Mesenchymal stem cell (in vitro differentiated cells and primary cell): Measurements from ENCODE around the gene INPP5A.

Source experiments
- DNase-seq: peaks from one replicate; pipeline ENCODE4 v3.0.0-alpha.2; 2013
- H2AFZ ChIP-seq: one replicate; pipeline ENCODE4 v1.6.1; 2013; ENCODE audit warnings: low read depth, mild to moderate bottlenecking, control low read depth, inconsistent platforms, low read length, moderate library complexity
- H2AK5ac ChIP-seq: 2 replicates; pipeline ENCODE4 v1.6.1; 2013; ENCODE audit warnings: low read length, moderate library complexity, mild to moderate bottlenecking, inconsistent platforms; ENCODE audit not compliant: severe bottlenecking
- H2BK120ac ChIP-seq: one replicate; pipeline ENCODE4 v1.6.1; 2013; ENCODE audit warnings: low read depth, mild to moderate bottlenecking, inconsistent platforms, low read length, moderate library complexity
- H2BK12ac ChIP-seq, 2 experiments: one replicate each; pipeline ENCODE4 v1.6.1; 2013; ENCODE audit warnings: inconsistent platforms in 2 of 2, low read length in 2 of 2, mild to moderate bottlenecking in 2 of 2, moderate library complexity in 2 of 2, control low read depth in 1 of 2
- H2BK15ac ChIP-seq: one replicate; pipeline ENCODE4 v1.6.1; 2013; ENCODE audit warnings: mild to moderate bottlenecking, low read depth, inconsistent platforms; ENCODE audit not compliant: poor library complexity, severe bottlenecking
- H2BK5ac ChIP-seq: 2 replicates; pipeline ENCODE4 v1.6.1; 2013; ENCODE audit warnings: low read depth, mild to moderate bottlenecking, low read length, control low read depth, inconsistent platforms; ENCODE audit not compliant: poor library complexity, severe bottlenecking
- H3K14ac ChIP-seq, 2 experiments: one replicate each; pipeline ENCODE4 v1.6.1; 2013; ENCODE audit warnings: inconsistent platforms in 2 of 2, low read length in 2 of 2, control low read depth in 1 of 2, mild to moderate bottlenecking in 1 of 2, moderate library complexity in 1 of 2
- H3K18ac ChIP-seq, 2 experiments: one replicate each; pipeline ENCODE4 v1.6.1; 2013; ENCODE audit warnings: inconsistent platforms in 2 of 2, low read length in 2 of 2, control low read depth in 1 of 2, low read depth in 1 of 2, mild to moderate bottlenecking in 1 of 2
- H3K23ac ChIP-seq, 2 experiments: one replicate each; pipeline ENCODE4 v1.6.1; 2013; ENCODE audit warnings: inconsistent platforms in 2 of 2, low read length in 2 of 2, mild to moderate bottlenecking in 2 of 2, moderate library complexity in 2 of 2, control low read depth in 1 of 2
- H3K27ac ChIP-seq: 2 replicates; pipeline ENCODE4 v1.5.1; 2013; ENCODE audit warnings: mild to moderate bottlenecking, moderate library complexity, low read length, control low read depth, inconsistent platforms; ENCODE audit not compliant: poor library complexity, severe bottlenecking
- H3K27me3 ChIP-seq, 2 experiments: 2 replicates each; pipeline versions ENCODE4 v1.6.1 to v1.7.0; 2013; ENCODE audit warnings: low read length in 2 of 2, mild to moderate bottlenecking in 2 of 2, moderate library complexity in 2 of 2, control low read depth in 1 of 2, inconsistent platforms in 1 of 2; ENCODE audit not compliant: control insufficient read depth in 1 of 2, insufficient read depth in 1 of 2
- H3K36me3 ChIP-seq, 2 experiments: 2 replicates each; pipeline versions ENCODE4 v1.6.1 to v1.7.0; 2013; ENCODE audit warnings: low read length in 2 of 2, control low read depth in 1 of 2, inconsistent platforms in 1 of 2, low read depth in 1 of 2, mild to moderate bottlenecking in 1 of 2; ENCODE audit not compliant: insufficient read depth in 2 of 2, control insufficient read depth in 1 of 2
- H3K4ac ChIP-seq, 2 experiments: one replicate each; pipeline ENCODE4 v1.6.1; 2013; ENCODE audit warnings: inconsistent platforms in 2 of 2, low read length in 2 of 2, mild to moderate bottlenecking in 2 of 2, moderate library complexity in 2 of 2, control low read depth in 1 of 2, low read depth in 1 of 2
- H3K4me1 ChIP-seq: 2 replicates; pipeline ENCODE4 v1.6.1; 2013; ENCODE audit warnings: low read depth, low read length, control low read depth; ENCODE audit not compliant: control insufficient read depth, insufficient read depth
- H3K4me2 ChIP-seq: 2 replicates; pipeline ENCODE4 v1.6.1; 2013; ENCODE audit warnings: low read length, mild to moderate bottlenecking, inconsistent platforms; ENCODE audit not compliant: poor library complexity, severe bottlenecking
- H3K4me3 ChIP-seq, 2 experiments: 2 replicates each; pipeline versions ENCODE4 v1.5.1 to v1.7.0; 2013; ENCODE audit warnings: low read length in 2 of 2, mild to moderate bottlenecking in 2 of 2, control low read depth in 1 of 2, low read depth in 1 of 2; ENCODE audit not compliant: insufficient read depth in 1 of 2
- H3K79me1 ChIP-seq: replicated peaks from 2 replicates; pipeline ENCODE4 v1.6.1; 2013; ENCODE audit warnings: mild to moderate bottlenecking, control low read depth, low read length, inconsistent platforms; ENCODE audit not compliant: poor library complexity, severe bottlenecking
- H3K9ac ChIP-seq: 2 replicates; pipeline ENCODE4 v1.7.0; 2013; ENCODE audit warnings: mild to moderate bottlenecking, low read length, moderate library complexity
- H3K9me3 ChIP-seq: 2 replicates; pipeline ENCODE4 v1.7.0; 2013; ENCODE audit warnings: mild to moderate bottlenecking, low read length; ENCODE audit not compliant: control insufficient read depth
- H4K8ac ChIP-seq: one replicate; pipeline ENCODE4 v1.6.1; 2013; ENCODE audit warnings: inconsistent platforms, mild to moderate bottlenecking, low read length, moderate library complexity
- H4K91ac ChIP-seq: one replicate; pipeline ENCODE4 v1.6.1; 2013; ENCODE audit warnings: mild to moderate bottlenecking, low read length, inconsistent platforms
- WGBS: methylation state at CpG from one replicate; pipeline ENCODE4 v1.1.7; 2013; ENCODE audit warnings: mixed read lengths; 5-methylcytosine and 5-hydroxymethylcytosine counted together

INPP5A gene

DNA sequence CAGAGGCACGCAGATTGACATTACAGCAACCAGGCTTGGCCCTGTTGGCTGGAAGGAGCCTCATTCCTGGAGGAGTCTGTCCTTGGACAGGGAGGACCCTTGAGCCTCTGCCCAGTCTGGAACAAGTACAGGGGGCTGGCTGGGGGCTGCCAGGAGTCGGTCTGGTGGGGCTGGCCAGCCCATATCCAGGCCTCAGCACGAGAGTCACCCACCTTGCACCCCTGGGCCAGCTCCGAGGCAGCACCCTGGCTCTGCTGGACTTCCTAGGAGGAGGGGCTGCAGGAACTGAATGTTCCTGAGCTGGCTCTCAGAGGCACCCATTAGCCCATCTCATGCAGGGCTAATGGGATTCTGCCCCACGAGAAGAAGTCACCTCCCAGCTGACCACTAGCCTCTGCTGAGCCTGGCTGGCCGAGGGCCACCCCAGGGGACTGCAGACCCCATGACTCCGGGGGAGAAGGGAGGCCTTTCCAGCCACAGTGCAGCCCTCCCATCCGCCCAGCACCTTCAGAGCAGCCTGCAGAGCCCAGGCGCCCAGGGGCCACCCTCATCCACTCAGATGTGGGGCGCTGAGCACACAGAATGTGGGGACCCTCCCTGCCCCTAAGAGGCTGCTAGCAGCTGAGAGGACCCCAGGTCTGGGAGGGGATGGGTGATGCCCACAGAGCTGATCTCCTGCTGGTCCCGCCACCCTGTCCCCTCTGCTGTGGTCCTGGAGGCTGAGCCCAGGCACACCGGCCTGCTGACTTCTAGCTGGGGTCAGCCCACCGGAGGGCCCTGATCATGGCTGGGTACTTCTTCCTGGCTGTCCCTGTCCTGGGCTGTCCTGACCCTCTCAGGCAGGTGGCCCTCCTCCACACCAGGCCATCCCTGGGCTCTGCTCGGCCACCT is 14.8 kb upstream of the INPP5A start:
- no peak for DNase-seq
- no peak overlapping the region for H2AFZ ChIP-seq
- H3K27me3 ChIP-seq = peaks cover 16 to 37% of the 10 kb centered on the region in 2 experiments
- peak overlapping the region in 1 of 2 experiments; percentile 56 for H3K14ac ChIP-seq
- no peaks in the 10 kb centered on the region for H3K79me1 ChIP-seq
- H4K91ac ChIP-seq = no peak overlapping the region
- H2AK5ac ChIP-seq = no peak overlapping the region
- H3K27ac ChIP-seq = no peak overlapping the region
- no peak overlapping the region for H3K4ac ChIP-seq
- H3K4me1 ChIP-seq = peaks cover 24% of the 10 kb centered on the region
- no peak overlapping the region for H4K8ac ChIP-seq
- no peak overlapping the region for H2BK15ac ChIP-seq
- no peaks in the 10 kb centered on the region for H3K36me3 ChIP-seq
- H3K9me3 ChIP-seq = no peaks in the 10 kb centered on the region
- no peak overlapping the region for H2BK120ac ChIP-seq
- H2BK12ac ChIP-seq = no peak overlapping the region
- 89% methylated on average over 14 of the region's 14 CpGs for WGBS
- no peak overlapping the region for H3K4me3 ChIP-seq
- no peak overlapping the region for H2BK5ac ChIP-seq
- H3K9ac ChIP-seq = no peak overlapping the region
- no peak overlapping the region for H3K4me2 ChIP-seq
- no peak overlapping the region for H3K18ac ChIP-seq
- no peak overlapping the region for H3K23ac ChIP-seq

DNA sequence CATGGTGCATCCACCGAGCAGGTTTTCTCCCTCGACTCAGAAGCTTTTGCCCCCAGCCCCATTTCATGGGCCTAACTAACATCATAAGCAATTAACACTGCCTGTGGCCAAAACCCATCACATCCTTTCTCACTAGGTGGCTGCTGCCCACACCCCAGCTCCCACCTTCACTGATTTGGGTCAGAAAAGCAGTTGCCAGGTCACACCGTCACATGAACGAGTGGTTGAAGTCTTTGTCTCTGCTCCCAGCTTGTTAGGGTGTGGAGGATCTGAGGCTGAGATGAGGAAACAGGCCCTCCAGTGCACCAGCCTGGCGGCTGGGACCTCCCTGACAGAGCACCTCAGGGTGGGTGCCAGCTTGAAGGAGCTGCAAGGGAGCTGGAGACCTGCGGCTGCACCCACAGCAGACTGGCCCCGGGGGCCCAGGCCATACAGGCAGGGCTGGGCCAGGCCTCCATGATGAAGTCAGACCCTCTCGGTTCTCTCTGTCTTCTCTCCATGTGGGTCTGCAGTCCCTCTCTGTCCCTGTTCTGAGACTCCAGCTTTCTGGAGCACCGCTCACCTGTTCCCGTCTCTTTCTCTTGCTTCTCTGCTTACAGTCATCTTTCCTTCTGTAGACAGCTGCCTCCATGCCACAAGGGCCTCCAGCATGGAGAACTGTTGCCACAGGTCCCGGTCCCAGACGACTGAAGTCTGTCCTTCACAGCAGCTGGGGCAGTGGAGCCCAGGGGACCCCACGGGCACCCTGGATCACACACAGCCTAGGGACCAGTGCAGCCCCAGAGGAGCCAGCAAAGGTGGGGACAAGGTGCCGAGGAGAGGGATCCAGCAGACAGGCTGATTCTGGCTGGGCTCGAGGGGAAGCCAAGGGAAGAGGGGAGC is 13.8 kb upstream of the INPP5A start:
- no peak overlapping the region for H3K23ac ChIP-seq
- no peaks in the 10 kb centered on the region for H3K9me3 ChIP-seq
- H3K4me1 ChIP-seq = peaks cover 13% of the 10 kb centered on the region
- DNase-seq = no peak
- H3K9ac ChIP-seq = no peak overlapping the region
- no peak overlapping the region for H2BK15ac ChIP-seq
- no peak overlapping the region for H3K4ac ChIP-seq
- no peak overlapping the region for H2AK5ac ChIP-seq
- 89% methylated on average over 15 of the region's 15 CpGs for WGBS
- H3K27me3 ChIP-seq = peaks cover 25 to 44% of the 10 kb centered on the region in 2 experiments
- H3K36me3 ChIP-seq = no peaks in the 10 kb centered on the region
- H2BK120ac ChIP-seq = no peak overlapping the region
- no peak overlapping the region for H3K27ac ChIP-seq
- H3K4me2 ChIP-seq = no peak overlapping the region
- H3K18ac ChIP-seq = no peak overlapping the region
- no peak overlapping the region for H4K8ac ChIP-seq
- no peak overlapping the region for H2BK5ac ChIP-seq
- no peaks in the 10 kb centered on the region for H3K79me1 ChIP-seq
- no peak overlapping the region for H3K14ac ChIP-seq
- no peak overlapping the region for H4K91ac ChIP-seq
- H2BK12ac ChIP-seq = no peak overlapping the region
- no peak overlapping the region for H3K4me3 ChIP-seq
- H2AFZ ChIP-seq = no peak overlapping the region

DNA sequence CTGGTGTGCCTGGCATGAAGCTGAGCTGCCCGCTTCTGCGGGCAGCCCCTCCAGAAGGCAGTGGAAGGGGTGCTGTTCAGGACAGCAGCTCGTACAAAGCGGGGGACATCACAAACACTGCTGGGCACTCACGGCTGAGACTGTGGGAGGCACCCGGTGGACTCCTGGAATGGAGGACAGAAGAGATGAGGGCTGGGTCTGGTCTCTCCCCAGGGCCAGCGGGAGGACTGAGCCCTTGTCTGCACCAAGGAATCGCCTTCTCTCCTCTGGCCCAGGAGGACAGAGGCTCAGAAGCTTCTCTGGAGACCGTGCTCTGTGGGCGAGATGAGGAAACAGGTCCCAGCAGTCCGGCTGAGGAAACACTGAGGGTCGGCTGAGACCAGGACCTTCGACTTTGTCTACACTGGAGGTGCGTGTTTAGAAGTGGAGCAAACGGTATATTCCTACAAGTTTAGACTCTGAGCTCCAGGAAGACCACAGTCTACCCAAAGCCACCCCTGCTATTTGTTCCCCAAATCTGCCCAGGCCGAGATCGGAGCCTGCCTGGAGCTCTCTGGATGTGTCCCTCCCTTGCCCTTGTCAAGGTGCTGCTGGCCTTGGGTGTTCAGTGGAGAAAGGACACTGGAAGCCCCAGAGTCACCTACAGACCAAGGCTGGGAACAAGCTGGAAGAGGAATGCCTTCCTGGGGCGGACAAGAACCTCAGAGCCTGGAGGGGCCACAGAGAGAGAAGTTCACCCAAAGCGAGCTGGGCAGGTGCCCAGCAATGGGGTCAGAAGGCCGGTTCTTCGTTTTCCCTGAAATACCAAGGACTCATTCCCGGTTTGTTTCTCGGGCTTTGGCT is 12.9 kb upstream of the INPP5A start:
- Histone ChIP-seq H3K9me3 (no peaks in the 10 kb centered on the region), H4K91ac (no peak overlapping the region), H4K8ac (no peak overlapping the region), H3K4ac (no peak overlapping the region), H3K4me3 (no peak overlapping the region), H3K4me1 (peaks cover 7% of the 10 kb centered on the region), H3K79me1 (no peaks in the 10 kb centered on the region), H3K36me3 (no peaks in the 10 kb centered on the region), H3K18ac (no peak overlapping the region), H2BK5ac (no peak overlapping the region), H2BK15ac (no peak overlapping the region), H3K23ac (no peak overlapping the region), H3K27ac (no peak overlapping the region), H2BK12ac (no peak overlapping the region), H3K4me2 (no peak overlapping the region), H3K9ac (no peak overlapping the region), H2AFZ (no peak overlapping the region), H2BK120ac (no peak overlapping the region), H3K14ac (no peak overlapping the region), H2AK5ac (no peak overlapping the region), H3K27me3 (peaks cover 30 to 44% of the 10 kb centered on the region in 2 experiments)
- WGBS = 93% methylated on average over 21 of the region's 23 CpGs
- DNase-seq = no peak
